Osteoblast (primary cell): ENCODE results near the gene SOX6. TPM values are rescaled to one million over a fixed set of nuclear protein-coding genes. Genes with fewer than 3 reads are reported as not detected.

Source experiments
- DNase-seq: peaks from one replicate; pipeline ENCODE4 v3.0.0; 2011; ENCODE audit warnings: low spot score, mixed read lengths; ENCODE audit not compliant: insufficient read length; ENCODE audit errors: missing footprints
- H2AFZ ChIP-seq: 2 replicates; pipeline ENCODE4 v1.6.0; 2011; ENCODE audit warnings: mild to moderate bottlenecking, low read length
- H3K27ac ChIP-seq: 2 replicates; pipeline ENCODE4 v1.5.1; 2011; ENCODE audit warnings: mild to moderate bottlenecking, low read depth, low read length, moderate library complexity
- H3K27me3 ChIP-seq: 2 replicates; pipeline ENCODE4 v1.6.0; 2012; ENCODE audit warnings: mild to moderate bottlenecking, control low read depth, inconsistent platforms, low read length, moderate library complexity; ENCODE audit not compliant: insufficient read depth
- H3K36me3 ChIP-seq: 2 replicates; pipeline ENCODE4 v1.5.1; 2011; ENCODE audit warnings: mild to moderate bottlenecking, low read length, control low read depth, moderate library complexity; ENCODE audit not compliant: insufficient read depth
- H3K4me1 ChIP-seq: 2 replicates; pipeline ENCODE4 v1.5.1; 2011; ENCODE audit warnings: mild to moderate bottlenecking, low read length, control low read depth, moderate library complexity; ENCODE audit not compliant: insufficient read depth
- H3K4me2 ChIP-seq: 2 replicates; pipeline ENCODE4 v1.6.0; 2011; ENCODE audit warnings: mild to moderate bottlenecking, low read length; ENCODE audit not compliant: insufficient read depth
- H3K4me3 ChIP-seq: fragments of 200-600 bp; sonication (generic); 3 replicates; pipeline ENCODE4 v1.5.1; 2012; ENCODE audit warnings: mild to moderate bottlenecking, low read length, inconsistent platforms; ENCODE audit not compliant: insufficient read depth
- H3K79me2 ChIP-seq: 2 replicates; pipeline ENCODE4 v1.6.0; 2012; ENCODE audit warnings: mild to moderate bottlenecking, low read length, control low read depth, inconsistent platforms; ENCODE audit not compliant: insufficient read depth
- H3K9me3 ChIP-seq: 2 replicates; pipeline ENCODE4 v1.5.1; 2011; ENCODE audit warnings: low read depth, low read length, control low read depth
- H4K20me1 ChIP-seq: 2 replicates; pipeline ENCODE4 v1.6.0; 2012; ENCODE audit warnings: mild to moderate bottlenecking, low read length, control low read depth; ENCODE audit not compliant: insufficient read depth
- CTCF ChIP-seq: IDR thresholded peaks from 2 replicates; pipeline ENCODE4 v1.5.1; 2011; ENCODE audit warnings: mild to moderate bottlenecking, low read depth, low read length, moderate library complexity; ENCODE audit errors: extremely low read depth
- total RNA-seq: library from RNA; depleted of rRNA; stranded (reverse); fragments of >200 nt; gene quantifications from 2 replicates; pipeline ENCODE4 v1.2.3, GENCODE V29; 2012

SOX6 gene
- total RNA-seq, 1 donor = 3.3 TPM

GRCh38 chr11:16133867-16134266, 222.5 kb downstream of the SOX6 start:
- Histone ChIP-seq H2AFZ (no peak overlapping the region), H3K4me1 (no peaks in the 10 kb centered on the region), H3K79me2 (no peaks in the 10 kb centered on the region), H4K20me1 (no peaks in the 10 kb centered on the region), H3K4me3 (no peak overlapping the region), H3K9me3 (no peaks in the 10 kb centered on the region), H3K36me3 (no peaks in the 10 kb centered on the region), H3K4me2 (no peak overlapping the region), H3K27me3 (no peaks in the 10 kb centered on the region), H3K27ac (no peak overlapping the region)
- TF ChIP-seq CTCF = no peak
- DNase-seq = no peak

- no peak for DNase-seq
- Histone ChIP-seq H3K4me2 (no peak overlapping the region), H3K9me3 (no peaks in the 10 kb centered on the region), H3K36me3 (no peaks in the 10 kb centered on the region), H3K27ac (no peak overlapping the region), H3K27me3 (no peaks in the 10 kb centered on the region), H2AFZ (no peak overlapping the region), H3K79me2 (no peaks in the 10 kb centered on the region), H4K20me1 (no peaks in the 10 kb centered on the region), H3K4me3 (no peak overlapping the region), H3K4me1 (no peaks in the 10 kb centered on the region)
- no peak for TF ChIP-seq CTCF
Measured at GRCh38 chr11:16127732-16128131, 228.6 kb downstream of the SOX6 start.

- no peaks in the 10 kb centered on the region for H3K79me2 ChIP-seq
- H3K4me3 ChIP-seq = no peak overlapping the region
- H3K36me3 ChIP-seq = no peaks in the 10 kb centered on the region
- no peak overlapping the region for H3K4me2 ChIP-seq
- H3K4me1 ChIP-seq = no peaks in the 10 kb centered on the region
- no peaks in the 10 kb centered on the region for H4K20me1 ChIP-seq
- H3K9me3 ChIP-seq = no peaks in the 10 kb centered on the region
- no peak for DNase-seq
- H2AFZ ChIP-seq = no peak overlapping the region
- H3K27ac ChIP-seq = no peak overlapping the region
- TF ChIP-seq CTCF = no peak
- H3K27me3 ChIP-seq = no peaks in the 10 kb centered on the region
Measured at GRCh38 chr11:16126362-16126761, 230.0 kb downstream of the SOX6 start.

GRCh38 chr11:16125796-16126195, 230.6 kb downstream of the SOX6 start:
- no peak for TF ChIP-seq CTCF
- Histone ChIP-seq H3K9me3 (no peaks in the 10 kb centered on the region), H3K36me3 (no peaks in the 10 kb centered on the region), H3K79me2 (no peaks in the 10 kb centered on the region), H3K27ac (no peak overlapping the region), H3K27me3 (no peaks in the 10 kb centered on the region), H3K4me1 (no peaks in the 10 kb centered on the region), H3K4me3 (no peak overlapping the region), H3K4me2 (no peak overlapping the region), H4K20me1 (no peaks in the 10 kb centered on the region), H2AFZ (no peak overlapping the region)
- no peak for DNase-seq
